GM18526 (cell line): ENCODE results near the gene C9orf50.

Source experiments
- POLR2A ChIP-seq: IDR thresholded peaks from 3 replicates; pipeline ENCODE4 v1.6.1; 2011; ENCODE audit not compliant: insufficient read length; ENCODE audit errors: extremely low read depth

The C9orf50 gene, protein sequence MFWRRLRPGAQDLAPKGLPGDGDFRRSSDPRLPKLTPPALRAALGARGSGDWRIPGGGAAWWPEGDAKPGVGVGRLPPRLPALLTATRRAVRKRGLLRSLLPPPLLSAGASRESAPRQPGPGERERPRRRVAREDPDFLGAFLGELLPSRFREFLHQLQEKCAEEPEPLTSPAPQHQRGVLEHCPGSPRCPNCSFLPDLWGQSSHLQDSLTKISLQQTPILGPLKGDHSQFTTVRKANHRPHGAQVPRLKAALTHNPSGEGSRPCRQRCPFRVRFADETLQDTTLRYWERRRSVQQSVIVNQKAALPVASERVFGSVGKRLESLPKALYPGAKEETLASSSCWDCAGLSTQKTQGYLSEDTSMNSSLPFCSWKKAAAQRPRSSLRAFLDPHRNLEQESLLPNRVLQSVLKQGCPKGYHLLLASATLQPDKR

DNA sequence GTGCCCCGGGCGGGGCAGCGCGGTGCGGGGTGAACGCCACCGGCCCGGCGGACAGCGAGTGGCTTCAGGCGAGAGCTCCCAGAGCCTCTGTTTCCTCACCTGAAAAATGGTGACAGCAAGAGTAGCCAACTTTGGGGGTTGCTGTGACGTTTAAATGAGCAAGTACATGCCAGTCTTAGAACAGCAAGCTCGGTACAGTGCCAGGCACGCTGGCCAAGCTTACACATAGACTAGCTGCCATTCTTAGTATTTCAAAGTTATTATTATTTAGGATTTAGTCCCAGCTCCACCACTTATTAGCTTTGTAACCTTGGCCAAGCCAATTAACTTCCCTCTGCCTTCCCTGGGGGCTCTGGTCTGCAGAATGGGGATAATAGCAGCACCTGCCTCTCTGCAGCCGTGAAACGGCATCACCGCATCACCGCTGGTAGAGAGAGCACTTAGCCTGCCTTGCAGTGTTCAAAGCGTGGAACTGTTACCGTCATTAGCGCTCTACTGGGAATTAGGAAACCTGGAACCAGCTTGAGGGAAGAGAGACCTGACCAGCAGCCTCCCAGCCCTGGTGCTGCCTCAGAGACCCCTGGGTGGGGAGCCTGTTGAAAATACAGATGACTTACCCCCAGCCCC, at the start of gene C9orf50:
Gene C9orf50, minus strand, starts transcription at position 433 of the 627 bp plus-strand sequence. CDS start 527 bp downstream, outside the sequence.
- no peak for TF ChIP-seq POLR2A

DNA sequence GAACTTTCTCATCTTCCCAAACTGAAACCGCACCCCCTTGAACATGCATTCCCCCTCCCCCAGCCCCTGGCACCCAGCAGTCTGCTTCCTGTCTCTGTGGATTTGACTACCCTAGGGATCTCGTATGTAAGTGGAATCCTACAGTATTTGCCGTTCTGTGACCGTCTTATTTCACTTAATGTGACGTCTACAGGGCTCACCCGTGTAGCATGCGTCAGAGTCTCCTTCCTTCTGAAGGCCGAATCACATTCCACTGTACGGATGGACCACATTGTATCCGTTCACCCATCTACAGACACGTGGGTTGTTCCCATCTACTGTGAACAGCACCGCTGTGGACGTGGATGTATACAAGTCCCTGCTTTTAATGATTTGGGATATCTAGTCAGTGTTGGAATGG, 49.0 kb upstream of the C9orf50 start:
- TF ChIP-seq POLR2A: no peak

DNA sequence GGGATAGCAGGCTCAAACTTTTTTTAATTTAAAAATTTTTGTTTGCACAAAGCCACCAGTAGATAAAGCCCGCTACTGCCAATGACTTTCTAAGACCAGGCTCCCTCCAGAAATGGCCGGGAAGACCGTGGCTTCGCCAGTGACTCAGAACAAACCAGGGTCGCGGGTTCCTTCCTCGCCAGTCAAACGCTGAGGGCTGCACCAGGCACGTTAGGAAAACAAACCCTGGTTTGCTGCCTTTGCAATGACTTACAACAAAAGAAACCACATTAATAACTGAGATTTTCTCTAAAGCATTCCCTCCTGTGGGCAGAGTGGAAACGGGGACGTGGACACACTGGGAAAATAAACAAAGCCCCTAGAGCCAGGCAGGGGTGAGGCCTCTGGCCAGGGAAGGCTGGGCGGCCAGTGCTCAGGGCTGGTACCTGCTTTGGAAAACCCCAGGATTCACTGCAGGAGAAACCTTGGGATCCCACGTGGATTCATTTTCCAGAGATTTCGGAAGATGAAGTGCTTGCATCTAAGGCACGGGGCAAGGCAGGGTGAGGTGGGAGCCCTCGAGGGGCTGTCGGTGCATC, 48.3 kb upstream of the C9orf50 start:
- no peak for TF ChIP-seq POLR2A

DNA sequence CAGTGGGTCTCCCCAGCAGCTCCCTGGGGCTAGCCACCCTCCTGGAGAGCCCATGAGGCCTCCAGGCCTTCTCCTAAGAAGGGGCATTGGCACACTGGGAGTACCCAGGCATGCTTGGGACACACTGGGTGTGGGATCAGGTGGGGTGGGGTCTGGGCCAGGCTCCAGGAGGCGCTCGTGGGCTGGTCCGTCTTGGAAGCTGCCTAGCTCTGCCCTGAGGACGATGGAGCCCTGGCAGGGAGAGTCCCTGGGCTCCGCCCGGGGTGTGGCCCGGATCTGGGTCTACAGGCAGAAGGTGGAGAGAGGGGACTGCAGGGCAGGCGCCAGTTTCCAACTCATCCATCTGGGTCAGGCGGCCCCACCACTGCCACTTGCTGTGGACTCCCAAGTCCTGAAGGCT, 46.9 kb upstream of the C9orf50 start:
- no peak for TF ChIP-seq POLR2A

DNA sequence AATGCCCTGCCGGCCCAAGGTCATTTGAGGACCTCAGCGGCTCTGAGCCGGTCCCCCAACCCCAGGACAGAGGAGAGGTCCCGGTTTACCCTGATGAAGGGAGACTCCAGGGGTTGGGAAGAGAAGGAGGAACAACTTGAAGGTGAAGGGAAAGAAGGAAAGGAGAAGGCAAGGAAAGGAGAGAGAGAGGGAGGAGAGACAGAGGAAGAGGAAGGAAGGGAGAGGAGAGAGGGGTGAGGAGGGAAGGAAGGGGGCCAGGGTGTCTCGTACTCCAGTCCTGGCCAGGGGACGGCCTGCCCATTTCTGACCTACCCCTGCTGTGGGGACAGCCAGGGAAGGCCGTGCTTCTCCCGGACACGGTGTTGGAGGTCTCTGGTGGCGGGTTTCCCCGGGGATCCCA, 46.5 kb upstream of the C9orf50 start:
- no peak for TF ChIP-seq POLR2A

DNA sequence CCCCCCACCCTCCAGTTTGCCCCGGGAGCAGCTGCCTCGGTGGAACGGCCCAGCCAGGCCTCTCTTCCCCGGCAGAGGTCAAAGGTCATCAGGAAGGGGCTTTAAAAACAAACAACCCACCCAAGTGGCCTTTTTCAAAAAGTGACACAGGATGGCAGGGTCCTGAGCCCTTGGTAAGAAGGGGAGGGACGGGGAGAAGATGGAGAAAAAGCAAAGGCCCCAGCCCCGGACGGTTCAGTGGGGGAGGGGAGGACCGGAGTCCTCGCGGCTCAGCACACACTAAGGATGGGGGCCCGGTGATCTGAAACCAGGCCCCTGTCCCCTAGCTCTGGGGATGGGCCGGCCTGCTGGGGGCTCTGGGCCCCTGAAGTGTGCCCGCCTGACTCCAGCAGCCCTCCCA, 45.7 kb upstream of the C9orf50 start:
- no peak for TF ChIP-seq POLR2A

DNA sequence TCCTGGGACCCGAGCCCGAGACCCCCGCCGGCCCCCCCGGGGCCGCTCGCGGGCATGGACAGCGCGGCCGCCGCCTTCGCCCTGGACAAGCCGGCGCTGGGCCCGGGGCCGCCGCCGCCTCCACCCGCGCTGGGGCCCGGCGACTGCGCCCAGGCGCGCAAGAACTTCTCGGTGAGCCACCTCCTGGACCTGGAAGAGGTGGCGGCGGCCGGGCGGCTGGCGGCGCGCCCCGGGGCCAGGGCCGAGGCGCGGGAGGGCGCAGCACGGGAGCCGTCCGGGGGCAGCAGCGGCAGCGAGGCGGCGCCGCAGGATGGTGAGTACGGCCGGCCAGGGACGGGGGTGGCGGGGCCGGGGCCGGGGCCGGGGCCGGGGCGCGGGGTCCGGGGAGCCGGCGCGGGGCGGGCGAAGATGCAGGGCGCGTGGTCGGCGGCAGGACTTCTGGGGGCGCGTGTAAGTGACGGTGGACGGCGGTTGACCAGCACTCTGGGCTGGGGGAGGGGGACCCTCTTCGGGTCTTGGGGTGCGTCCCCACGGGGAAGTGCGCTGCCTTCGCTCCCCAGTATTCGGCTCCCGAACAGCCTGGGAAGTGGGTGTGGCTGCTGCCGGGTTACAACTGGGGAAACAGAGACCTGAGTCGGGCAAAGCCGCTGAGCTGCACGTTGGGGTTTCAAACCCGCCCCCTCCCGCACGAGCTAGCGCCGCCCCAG, 45.1 kb upstream of the C9orf50 start:
- no peak for TF ChIP-seq POLR2A

DNA sequence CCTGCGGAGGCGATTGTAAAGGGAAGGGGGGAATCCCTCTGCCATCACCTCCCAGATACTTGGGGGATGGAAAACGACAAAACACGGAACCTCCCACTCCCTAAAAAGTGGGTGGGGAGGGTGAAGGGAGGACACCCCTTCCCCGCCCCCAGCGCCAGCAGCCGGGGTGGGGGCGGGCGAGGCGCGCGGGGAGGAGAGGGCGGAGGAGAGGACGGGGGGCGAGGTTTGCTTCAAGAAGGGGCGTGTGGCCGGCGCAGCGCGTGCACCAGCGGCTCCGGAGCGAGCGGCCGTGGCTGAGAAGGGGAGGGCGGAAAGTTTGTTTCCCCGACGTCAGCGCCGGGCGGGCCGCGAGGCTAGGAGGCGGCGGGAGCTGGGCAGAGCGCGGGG, 44.5 kb upstream of the C9orf50 start, which contains the start of gene PRRX2:
Gene PRRX2, plus strand, starts transcription at position 259 of the 387 bp plus-strand sequence. CDS start 221 bp downstream, outside the sequence.
- no peak for TF ChIP-seq POLR2A

DNA sequence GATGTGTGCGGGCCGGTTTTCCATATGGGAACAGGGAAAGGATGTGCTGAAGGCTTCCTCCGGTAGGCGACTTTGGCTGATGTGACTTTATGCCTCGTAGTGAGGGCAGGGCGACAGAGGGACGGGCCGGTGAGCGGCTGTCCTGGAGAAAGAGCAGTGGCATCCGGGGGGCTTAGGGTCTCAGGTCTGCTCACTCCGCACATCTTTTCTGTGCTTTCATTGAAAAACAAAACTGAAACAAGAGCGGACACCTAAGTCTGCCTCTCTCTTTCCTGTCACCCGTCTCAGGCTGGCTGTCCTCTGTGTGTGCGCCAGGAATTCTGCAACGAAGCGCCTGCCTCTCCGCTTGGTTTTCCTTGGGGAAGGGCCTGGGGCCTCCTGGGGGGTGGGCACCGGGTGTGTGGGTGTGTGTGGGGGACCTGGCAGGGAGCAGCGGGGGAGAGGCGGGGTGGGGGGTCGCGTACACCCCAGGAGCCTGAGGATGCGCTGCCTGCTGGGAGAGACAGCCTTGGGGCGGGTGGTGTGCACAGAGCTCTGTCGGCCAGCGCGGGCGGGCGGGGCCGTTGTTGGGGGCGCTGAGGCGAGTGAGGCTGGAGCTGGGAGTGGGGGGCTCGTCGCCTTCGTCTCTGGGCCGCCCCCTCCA, 44.0 kb upstream of the C9orf50 start:
- no peak for TF ChIP-seq POLR2A

DNA sequence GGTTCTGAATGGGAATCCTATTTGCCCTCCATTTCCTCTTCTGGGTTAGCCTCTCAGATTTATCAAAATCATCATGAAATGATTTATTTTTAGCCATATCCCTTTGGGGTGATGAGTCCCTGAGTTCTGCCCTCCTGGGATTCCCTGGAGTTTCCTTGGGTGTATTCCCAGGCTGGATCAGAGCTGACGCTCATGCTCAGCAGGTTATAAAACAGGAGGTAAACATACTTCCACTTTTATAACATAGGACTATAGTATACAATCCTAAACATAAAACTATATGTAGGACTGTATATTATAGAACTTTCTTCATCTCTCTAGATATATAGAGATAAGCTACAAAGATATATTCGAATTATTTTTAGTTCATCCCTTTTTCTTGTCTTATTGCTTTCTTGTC, 40.1 kb upstream of the C9orf50 start:
- no peak for TF ChIP-seq POLR2A

DNA sequence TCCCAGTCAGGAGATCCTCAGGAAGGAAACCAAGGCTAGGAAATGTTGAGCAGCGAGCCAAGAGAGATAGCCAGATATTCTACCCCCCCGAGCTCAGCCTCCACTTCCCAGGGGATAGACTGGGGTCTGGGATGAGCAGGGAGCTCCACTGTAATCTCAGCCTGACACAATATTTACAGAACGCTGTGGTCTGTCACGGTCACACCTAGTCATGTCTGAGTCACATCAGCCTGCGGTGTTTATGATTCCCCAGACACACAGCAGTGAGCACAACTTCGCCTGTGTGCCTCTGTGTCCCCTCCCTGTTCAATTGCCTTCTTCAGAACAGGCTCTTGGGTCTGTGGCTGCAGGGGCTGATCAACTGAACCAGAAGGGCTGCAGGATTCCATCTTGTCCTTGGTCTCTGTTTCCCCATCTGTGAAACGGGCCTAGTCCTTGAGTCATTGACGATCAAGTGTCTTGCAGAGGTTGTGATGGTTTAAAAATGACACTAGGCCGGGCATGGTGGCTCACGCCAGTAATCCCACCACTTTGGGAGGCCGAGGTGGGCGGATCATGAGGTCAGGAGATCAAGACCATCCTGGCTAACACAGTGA, 36.0 kb upstream of the C9orf50 start:
- TF ChIP-seq POLR2A: no peak

DNA sequence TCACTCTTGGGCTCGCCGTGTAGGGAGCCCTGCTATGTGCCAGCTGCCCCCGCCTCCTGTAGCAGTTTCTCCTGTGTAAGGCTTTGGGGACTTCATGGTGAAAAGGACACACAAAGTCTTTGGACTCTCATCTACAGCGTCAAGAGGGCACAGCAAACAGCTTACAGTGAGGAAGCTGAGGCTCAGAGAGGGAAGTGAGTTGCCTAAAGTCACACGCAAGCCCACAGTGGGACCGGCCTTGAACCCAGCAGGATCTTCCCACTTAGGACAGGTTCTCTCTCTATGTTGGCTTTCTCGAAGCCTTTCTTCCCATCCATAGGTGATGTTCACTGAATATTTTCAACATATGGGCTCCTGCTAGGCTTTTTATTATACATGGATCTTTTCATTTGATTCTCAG, 34.8 kb upstream of the C9orf50 start:
- no peak for TF ChIP-seq POLR2A

DNA sequence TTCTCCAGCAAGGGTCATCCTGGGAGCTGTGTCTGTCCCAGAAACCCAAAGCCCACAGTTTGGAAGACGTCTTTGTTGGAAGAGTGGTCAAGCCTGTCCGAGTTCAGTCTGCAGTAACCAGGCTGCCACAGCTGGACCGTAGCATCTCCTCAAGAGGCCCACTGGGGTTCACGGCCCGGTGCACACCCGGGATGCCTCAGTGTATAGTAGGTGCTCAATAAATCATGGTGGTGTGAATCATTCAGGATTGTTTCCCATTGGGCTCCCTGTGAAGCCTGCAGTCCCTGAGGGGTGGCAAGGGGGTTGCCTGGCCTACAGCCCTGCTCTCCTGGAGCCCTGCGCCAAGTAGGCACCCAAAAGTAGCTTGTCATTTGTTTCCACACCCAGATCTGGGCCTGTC, 34.3 kb upstream of the C9orf50 start:
- TF ChIP-seq POLR2A: no peak

DNA sequence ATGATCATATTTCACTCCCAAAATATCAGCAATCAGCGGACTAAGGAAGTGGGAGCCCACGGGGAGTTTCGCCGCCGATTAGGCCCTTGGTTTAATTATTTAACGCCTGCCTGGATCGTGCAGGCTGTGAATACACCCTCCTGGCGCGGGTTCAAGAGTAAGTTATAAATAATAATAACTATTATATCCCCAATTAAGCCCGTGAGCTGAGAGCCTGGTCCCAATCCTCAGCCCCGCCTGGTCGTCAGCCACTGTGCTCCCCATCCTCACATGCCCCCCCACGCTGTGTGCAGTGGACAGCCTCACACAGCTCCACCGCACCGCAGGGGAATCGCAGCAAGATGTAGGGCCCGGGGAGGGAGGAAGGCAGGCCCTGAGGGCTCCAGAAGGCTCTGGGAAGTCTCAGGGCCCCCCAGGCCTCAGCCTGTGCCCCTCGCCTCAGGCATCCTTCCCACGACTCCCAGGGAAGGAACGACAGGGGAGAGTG, 33.7 kb upstream of the C9orf50 start:
- no peak for TF ChIP-seq POLR2A
